ENCODE results near the gene AGBL4. TPM values are rescaled to one million over a fixed set of nuclear protein-coding genes. Genes with fewer than 3 reads are reported as not detected.

The AGBL4 gene
- total and polyA plus RNA-seq, 2 of the 4 experiments (the other 2 are of a cell fraction) = not detected

DNA sequence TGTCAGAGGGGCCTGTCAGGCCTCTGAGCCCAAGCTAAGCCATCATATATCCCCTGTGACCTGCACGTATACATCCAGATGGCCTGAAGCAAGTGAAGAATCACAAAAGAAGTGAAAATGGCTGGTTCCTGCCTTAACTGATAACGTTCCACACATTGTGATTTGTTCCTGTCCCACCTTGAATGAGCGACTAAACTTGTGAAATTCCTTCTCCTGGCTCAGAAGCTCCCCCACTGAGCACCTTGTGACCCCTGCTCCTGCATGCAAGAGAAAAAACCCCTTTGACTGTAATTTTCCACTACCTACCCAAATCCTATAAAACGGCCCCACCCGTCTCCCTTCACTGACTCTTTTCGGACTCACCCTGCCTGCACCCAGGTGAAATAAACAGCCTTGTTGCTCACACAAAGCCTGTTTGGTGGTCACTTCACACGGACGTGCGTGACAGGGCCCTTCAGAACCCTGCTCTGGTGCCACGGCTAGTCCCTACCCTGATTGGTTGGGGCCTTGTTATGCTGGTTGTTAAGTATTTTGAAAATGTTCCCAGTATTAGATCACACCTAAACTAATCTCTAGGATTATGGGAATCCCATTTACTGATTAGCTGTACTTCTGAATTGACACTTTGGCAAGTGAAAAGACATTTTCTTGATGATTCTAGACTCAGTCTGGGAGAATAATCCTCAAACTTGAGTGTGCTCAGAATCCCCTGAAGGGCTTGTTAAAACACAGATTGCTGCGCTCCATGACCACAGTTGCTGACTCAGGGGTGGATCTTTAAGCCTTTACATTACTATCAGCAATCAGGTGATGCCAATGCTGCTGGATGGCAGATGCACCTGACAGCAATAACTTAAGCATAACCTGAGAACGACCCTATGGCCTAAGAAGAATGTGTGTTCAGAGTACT, 1523.0 kb downstream of the AGBL4 start:
- no peak overlapping the region for H2AK9ac ChIP-seq (replicated peaks; ENCODE audit: low read depth, low read length, poor library complexity)
- BruUV-seq (replicated peaks) = no TSS peak
- no peaks in the 10 kb centered on the region for H4K20me1 ChIP-seq (ENCODE audit: insufficient read depth, low read length)
- WGBS, 2 experiments (ENCODE audit: extremely low coverage in 2 of 2, insufficient read length in 1 of 2) = 39% methylated on average over 2 of the region's 12 CpGs; no CpG with 5 or more reads in 1 of the 2 experiments
- H2BK15ac ChIP-seq (ENCODE audit: low read depth, low read length) = no peak overlapping the region
- no peaks in the 10 kb centered on the region; the same call in 1 of the 2 replicates for H3K9me1 ChIP-seq (ENCODE audit: insufficient read depth, low read length)
- H3K4me3 ChIP-seq (ENCODE audit: insufficient read depth, low read depth, low read length) = no peak overlapping the region
- POLR2A ChIA-PET (ENCODE audit: unreplicated experiment) = no interaction called here
- intact Hi-C loops (cut with micrococcal nuclease) (no loop called here), in situ Hi-C loops (cut with MboI; ENCODE audit: low sequenced_read_pairs) (loop anchor here (10.0 kb wide), 1 partner anchor 396 kb away; no protein-coding TSS in a partner anchor), dilution Hi-C loops (cut with HindIII; ENCODE audit: low sequenced_read_pairs, unreplicated experiment) (no loop called here)
- no peak overlapping the region for H3K27ac ChIP-seq (ENCODE audit: insufficient read depth, low read length)
- H3K18ac ChIP-seq (ENCODE audit: low read depth, low read length) = no peak overlapping the region
- no peaks in the 10 kb centered on the region for H3K79me1 ChIP-seq (ENCODE audit: low read depth in 1 of 2, low read length in 2 of 2)
- no peak for ATAC-seq (ENCODE audit: low read depth)
- H3K14ac ChIP-seq (replicated peaks; ENCODE audit: low read depth, low read length) = no peak overlapping the region
- no peaks in the 10 kb centered on the region for H3K36me3 ChIP-seq (ENCODE audit: control insufficient read depth, insufficient read depth, low read length)
- no peak overlapping the region for H3K56ac ChIP-seq (ENCODE audit: extremely low read depth, insufficient read depth, low read length)
- H3K4me1 ChIP-seq (ENCODE audit: control insufficient read depth, insufficient read depth, low read length) = peaks cover 2% of the 10 kb centered on the region; the same call in 1 of the 2 replicates
- no peak overlapping the region for H4K5ac ChIP-seq (ENCODE audit: low read depth, low read length)
- H2BK5ac ChIP-seq (ENCODE audit: low read depth, low read length, poor library complexity, severe bottlenecking) = no peak overlapping the region
- H3K23ac ChIP-seq (ENCODE audit: low read depth, low read length) = no peak overlapping the region
- no peak for TF ChIP-seq NFE2L2 (IDR thresholded peaks at IDR 0.05; ENCODE audit: low read depth, low read length)
- no peak for TF ChIP-seq RFX5 (IDR thresholded peaks at IDR 0.05; ENCODE audit: low read depth, low read length)
- H3K27me3 ChIP-seq (ENCODE audit: control insufficient read depth, insufficient read depth, low read length) = no peaks in the 10 kb centered on the region
- no peak overlapping the region for H2BK20ac ChIP-seq (ENCODE audit: low read depth, low read length)
- H4K91ac ChIP-seq (ENCODE audit: insufficient read depth, low read depth, low read length) = no peak overlapping the region
- no peaks in the 10 kb centered on the region for H3K9me3 ChIP-seq (ENCODE audit: control insufficient read depth, insufficient read depth, low read length)
- no peak for DNase-seq
- no peak overlapping the region for H4K8ac ChIP-seq (ENCODE audit: low read depth in 2 of 2, low read length in 2 of 2)
- CTCF ChIA-PET = no interaction called here
- H2AFZ ChIP-seq (replicated peaks; ENCODE audit: low read length, poor library complexity) = no peak overlapping the region
- H2AK5ac ChIP-seq (ENCODE audit: low read depth, low read length) = no peak overlapping the region
- no peak overlapping the region for H3K4ac ChIP-seq (ENCODE audit: low read depth, low read length)
- no peak overlapping the region for H3K9ac ChIP-seq (ENCODE audit: low read depth, low read length)
- H2BK120ac ChIP-seq (ENCODE audit: low read depth, low read length) = no peak overlapping the region
- no peak overlapping the region for H3K4me2 ChIP-seq (ENCODE audit: low read depth, low read length)
